Prostate gland (tissue), 2 donors: ENCODE results near the gene GAB1. TPM values are rescaled to one million over a fixed set of nuclear protein-coding genes. Genes with fewer than 3 reads are reported as not detected.

Experiments
- DNase-seq: peaks from one replicate; pipeline ENCODE4 v3.0.0-alpha.2; 2019; ENCODE audit warnings: low spot score
- H3K27ac ChIP-seq, 2 donors: fragments of 200-600 bp; sonication (generic); 2 replicates each; pipeline ENCODE4 v1.5.1; 2017 to 2019
- H3K27me3 ChIP-seq: fragments of 200-600 bp; sonication (generic); replicated peaks from 2 replicates; pipeline ENCODE4 v1.5.1; 2019; ENCODE audit not compliant: insufficient read depth
- H3K36me3 ChIP-seq, 2 donors: fragments of 200-600 bp; sonication (generic); 1 replicate in 1 of 2; 2 replicates in 1 of 2; pipeline versions ENCODE4 v1.5.1 to v1.8.1; 2017 to 2019
- H3K4me1 ChIP-seq: fragments of 200-600 bp; sonication (generic); replicated peaks from 2 replicates; pipeline ENCODE4 v1.5.1; 2019
- H3K4me3 ChIP-seq, 2 donors: fragments of 200-600 bp; sonication (generic); 2 replicates each; pipeline ENCODE4 v1.5.1; 2017 to 2019
- H3K9me3 ChIP-seq: fragments of 200-600 bp; sonication (generic); 2 replicates; pipeline ENCODE4 v1.5.1; 2017
- CTCF ChIP-seq, 4 experiments: fragments of 200-600 bp in 2 of 4; fragments of 450-650 bp in 2 of 4; sonication (generic) in 2 of 4; IDR thresholded peaks; 1 replicate in 3 of 4; 2 replicates in 1 of 4; pipeline ENCODE4 v1.5.1; 2016 to 2019; ENCODE audit warnings: antibody characterized with exemption in 4 of 4, mild to moderate bottlenecking in 2 of 4, moderate library complexity in 2 of 4
- POLR2A ChIP-seq: fragments of 450-650 bp; IDR thresholded peaks from one replicate; pipeline ENCODE4 v1.6.1; 2016; ENCODE audit warnings: antibody characterized with exemption, mild to moderate bottlenecking
- POLR2AphosphoS5 ChIP-seq: sonication (generic); formaldehyde crosslinking; IDR thresholded peaks from one replicate; pipeline ENCODE4 v1.6.1; 2017; ENCODE audit warnings: antibody characterized with exemption
- WGBS: methylation state at CpG from one replicate; pipeline ENCODE4 v1.1.5; 2018; 5-methylcytosine and 5-hydroxymethylcytosine counted together
- intact Hi-C: fragments of 100-400 bp; cut with DNase I; formaldehyde crosslinking; loops from one replicate; pipeline ENCODE4 v1.14.2; 2022
- total RNA-seq, 2 donors: library from RNA; depleted of rRNA; stranded (reverse); fragments of >200 nt; gene quantifications; one replicate each; pipeline ENCODE4 v1.1.0, GENCODE V29; 2016

The GAB1 gene
- total RNA-seq, 2 donors from 2014 or later: 13.7 to 61.1 TPM

- Histone ChIP-seq H3K4me1 (no peaks in the 10 kb centered on the region), H3K9me3 (no peaks in the 10 kb centered on the region), H3K27ac (peak overlapping the region in 1 of 2 donors; percentile 1), H3K27me3 (no peaks in the 10 kb centered on the region), H3K36me3 (no peaks in the 10 kb centered on the region), H3K4me3 (no peak overlapping the region)
- TF ChIP-seq POLR2AphosphoS5 (peak; percentile 26), CTCF (IDR thresholded peaks at IDR 0.05) (no peak)
- intact Hi-C loops: no loop called here
- WGBS: 50% methylated on average over 1 of the region's 1 CpG
- DNase-seq: no peak
Observed at GRCh38 chr4:143351774-143352451, 15.2 kb downstream of the GAB1 start.

- no peaks in the 10 kb centered on the region for H3K9me3 ChIP-seq
- TF ChIP-seq POLR2AphosphoS5 (no peak), POLR2A (no peak), CTCF (IDR thresholded peaks at IDR 0.05) (no peak)
- no peak for DNase-seq
- no peaks in the 10 kb centered on the region for H3K4me1 ChIP-seq
- H3K27me3 ChIP-seq: no peaks in the 10 kb centered on the region
- peak overlapping the region in 1 of 2 donors; percentile 1 for H3K27ac ChIP-seq
- 30% methylated on average over 3 of the region's 3 CpGs for WGBS
- no peaks in the 10 kb centered on the region for H3K36me3 ChIP-seq
- intact Hi-C loops: no loop called here
- no peak overlapping the region for H3K4me3 ChIP-seq
Observed at GRCh38 chr4:143352720-143353119, 16.0 kb downstream of the GAB1 start.

- H3K27me3 ChIP-seq: no peaks in the 10 kb centered on the region
- DNase-seq: no peak
- no peak overlapping the region for H3K27ac ChIP-seq
- H3K4me1 ChIP-seq: no peaks in the 10 kb centered on the region
- 80% methylated on average over 2 of the region's 2 CpGs for WGBS
- no peaks in the 10 kb centered on the region for H3K9me3 ChIP-seq
- no peak overlapping the region for H3K4me3 ChIP-seq
- intact Hi-C loops: no loop called here
- TF ChIP-seq POLR2AphosphoS5: no peak
- TF ChIP-seq CTCF (IDR thresholded peaks at IDR 0.05): no peak
- no peak for TF ChIP-seq POLR2A
- H3K36me3 ChIP-seq: no peaks in the 10 kb centered on the region
Observed at GRCh38 chr4:143353797-143354196, 17.1 kb downstream of the GAB1 start.

GRCh38 chr4:143354990-143355389, 18.3 kb downstream of the GAB1 start:
- no peak for DNase-seq
- Histone ChIP-seq H3K27ac (no peak overlapping the region), H3K36me3 (no peaks in the 10 kb centered on the region), H3K27me3 (no peaks in the 10 kb centered on the region), H3K9me3 (no peaks in the 10 kb centered on the region), H3K4me3 (no peak overlapping the region), H3K4me1 (peaks cover 3% of the 10 kb centered on the region)
- TF ChIP-seq POLR2A: no peak
- no peak for TF ChIP-seq CTCF (IDR thresholded peaks at IDR 0.05)
- intact Hi-C loops: no loop called here
- 65% methylated on average over 2 of the region's 2 CpGs for WGBS

- Histone ChIP-seq H3K36me3 (no peaks in the 10 kb centered on the region), H3K27me3 (no peaks in the 10 kb centered on the region), H3K9me3 (no peaks in the 10 kb centered on the region), H3K4me1 (peaks cover 3% of the 10 kb centered on the region), H3K4me3 (no peak overlapping the region), H3K27ac (no peak overlapping the region)
- 79% methylated on average over 6 of the region's 6 CpGs for WGBS
- DNase-seq: no peak
- TF ChIP-seq POLR2A (no peak), CTCF (IDR thresholded peaks at IDR 0.05) (no peak), POLR2AphosphoS5 (no peak)
- intact Hi-C loops: no loop called here
Observed at GRCh38 chr4:143355540-143356217, 19.0 kb downstream of the GAB1 start.
